Muscle layer of colon (tissue), 2 donors: Measurements from ENCODE around the gene SMDT1.
"Not testable (repeated sequence)": the region's sequence is repeated elsewhere in the genome, so short reads cannot be mapped to it uniquely, and the experiment has no call there.

Source experiments
- H3K27ac ChIP-seq: one replicate; pipeline ENCODE4 v1.7.0; 2013; ENCODE audit warnings: low read depth, mild to moderate bottlenecking, low read length, moderate library complexity
- H3K27me3 ChIP-seq, 2 donors: one replicate each; pipeline ENCODE4 v1.7.0; 2013; ENCODE audit warnings: low read length in 2 of 2, mild to moderate bottlenecking in 2 of 2; ENCODE audit not compliant: insufficient read depth in 2 of 2, control insufficient read depth in 1 of 2
- H3K36me3 ChIP-seq: one replicate; pipeline ENCODE4 v1.7.0; 2013; ENCODE audit warnings: mild to moderate bottlenecking, low read length; ENCODE audit not compliant: insufficient read depth
- H3K4me1 ChIP-seq: one replicate; pipeline ENCODE4 v1.7.0; 2013; ENCODE audit warnings: mild to moderate bottlenecking, low read length; ENCODE audit not compliant: insufficient read depth
- H3K4me3 ChIP-seq, 2 donors: one replicate each; pipeline ENCODE4 v1.7.0; 2013; ENCODE audit warnings: low read length in 2 of 2, low read depth in 1 of 2, mild to moderate bottlenecking in 1 of 2, moderate library complexity in 1 of 2
- H3K9ac ChIP-seq: one replicate; pipeline ENCODE4 v1.7.0; 2013; ENCODE audit warnings: low read length
- H3K9me3 ChIP-seq: one replicate; pipeline ENCODE4 v1.7.0; 2013; ENCODE audit warnings: mild to moderate bottlenecking, low read length
- donor health status: abdominal sarcoma.
- donor health status: Adenocarcinoma of cecum.

Gene SMDT1

GRCh38 chr22:42120231-42121021 lies 40.9 kb downstream of the SMDT1 start:
- not testable (repeated sequence) for H3K27me3 ChIP-seq, H3K36me3 ChIP-seq, H3K9ac ChIP-seq, H3K27ac ChIP-seq, H3K4me1 ChIP-seq, H3K9me3 ChIP-seq, H3K4me3 ChIP-seq

GRCh38 chr22:42123529-42123928 lies 44.0 kb downstream of the SMDT1 start:
- H3K27ac ChIP-seq, H3K4me3 ChIP-seq, H3K9me3 ChIP-seq, H3K9ac ChIP-seq, H3K4me1 ChIP-seq, H3K27me3 ChIP-seq, H3K36me3 ChIP-seq: not testable (repeated sequence)

GRCh38 chr22:42127606-42128005 lies 48.1 kb downstream of the SMDT1 start:
- H3K9ac ChIP-seq, result no peak overlapping the region
- no peak overlapping the region for H3K27ac ChIP-seq
- no peaks in the 10 kb centered on the region for H3K9me3 ChIP-seq
- no peaks in the 10 kb centered on the region for H3K27me3 ChIP-seq
- H3K36me3 ChIP-seq, result no peaks in the 10 kb centered on the region
- H3K4me1 ChIP-seq, result no peaks in the 10 kb centered on the region
- no peak overlapping the region for H3K4me3 ChIP-seq

- H3K36me3 ChIP-seq, H3K9ac ChIP-seq, H3K4me1 ChIP-seq, H3K9me3 ChIP-seq, H3K27me3 ChIP-seq, H3K4me3 ChIP-seq, H3K27ac ChIP-seq: not testable (repeated sequence)
Measured at GRCh38 chr22:42128007-42128406, 48.5 kb downstream of the SMDT1 start.

GRCh38 chr22:42128776-42129694 lies 49.5 kb downstream of the SMDT1 start:
- not testable (repeated sequence) for H3K9ac ChIP-seq, H3K36me3 ChIP-seq, H3K27me3 ChIP-seq, H3K4me3 ChIP-seq, H3K9me3 ChIP-seq, H3K4me1 ChIP-seq, H3K27ac ChIP-seq

GRCh38 chr22:42130182-42130581 lies 50.7 kb downstream of the SMDT1 start:
- H3K4me3 ChIP-seq, H3K36me3 ChIP-seq, H3K4me1 ChIP-seq, H3K9me3 ChIP-seq, H3K27ac ChIP-seq, H3K9ac ChIP-seq: not testable (repeated sequence)
- peaks cover 0 to 11% of the 10 kb centered on the region in 2 donors for H3K27me3 ChIP-seq

GRCh38 chr22:42130639-42131431 lies 51.3 kb downstream of the SMDT1 start, which contains the start of gene CYP2D6:
CYP2D6 (minus strand) TSS chr22:42130810; CDS start chr22:42130791, 19 bp downstream.
- H3K4me3 ChIP-seq, H3K27ac ChIP-seq, H3K4me1 ChIP-seq, H3K9ac ChIP-seq, H3K36me3 ChIP-seq, H3K9me3 ChIP-seq: not testable (repeated sequence)
- peaks cover 0 to 11% of the 10 kb centered on the region in 2 donors for H3K27me3 ChIP-seq

GRCh38 chr22:42131562-42131961 lies 52.1 kb downstream of the SMDT1 start:
- H3K27me3 ChIP-seq, result peaks cover 0 to 11% of the 10 kb centered on the region in 2 donors
- no peak overlapping the region for H3K27ac ChIP-seq
- no peaks in the 10 kb centered on the region for H3K36me3 ChIP-seq

GRCh38 chr22:42132457-42132856 lies 53.0 kb downstream of the SMDT1 start:
- Histone ChIP-seq H3K4me3 (no peak overlapping the region), H3K27me3 (peaks cover 0 to 11% of the 10 kb centered on the region in 2 donors), H3K9ac (no peak overlapping the region), H3K27ac (no peak overlapping the region), H3K36me3 (no peaks in the 10 kb centered on the region), H3K9me3 (no peaks in the 10 kb centered on the region), H3K4me1 (no peaks in the 10 kb centered on the region)

More at GRCh38 chr22:42131562-42131961, 52.1 kb downstream of the SMDT1 start:
- Histone ChIP-seq H3K4me3 (no peak overlapping the region), H3K9ac (no peak overlapping the region), H3K4me1 (no peaks in the 10 kb centered on the region), H3K9me3 (no peaks in the 10 kb centered on the region)
